Bronchial epithelial cell (primary cell): ENCODE measurements around the gene IGDCC3. TPM values are rescaled to one million over a fixed set of nuclear protein-coding genes. Genes with fewer than 3 reads are reported as not detected.

Source experiments
- DNase-seq: peaks from one replicate; pipeline ENCODE4 v3.0.0-alpha.2; 2010; ENCODE audit warnings: low read depth
- FAIRE-seq: peaks from 2 replicates; lab custom pipeline; 2011; peaks lifted over from hg19 to GRCh38; lab: Jason Lieb, UNC
- H3K27me3 ChIP-seq: 2 replicates; pipeline ENCODE4 v1.5.1; 2011; ENCODE audit warnings: low read length; ENCODE audit not compliant: control insufficient read depth, insufficient read depth
- H3K36me3 ChIP-seq: 2 replicates; pipeline ENCODE4 v1.5.1; 2011; ENCODE audit warnings: low read length; ENCODE audit not compliant: control insufficient read depth, insufficient read depth
- H3K4me3 ChIP-seq: 2 replicates; pipeline ENCODE4 v1.5.1; 2011; ENCODE audit warnings: mild to moderate bottlenecking, low read depth, low read length, control low read depth
- total RNA-seq: library from RNA; depleted of rRNA; stranded (reverse); fragments of >200 nt; gene quantifications from 2 replicates; pipeline ENCODE4 v1.2.1, GENCODE V29; 2014
- TF ChIP-seq, protein P1 (sequence below): IDR thresholded peaks from 2 replicates; pipeline ENCODE4 v1.5.1; 2011; ENCODE audit warnings: mild to moderate bottlenecking, moderate library complexity, low read length, control low read depth, inconsistent platforms; ENCODE audit not compliant: insufficient read depth, severe bottlenecking

Gene IGDCC3
- total RNA-seq, 1 donor from 2014 or later = not detected

DNA sequence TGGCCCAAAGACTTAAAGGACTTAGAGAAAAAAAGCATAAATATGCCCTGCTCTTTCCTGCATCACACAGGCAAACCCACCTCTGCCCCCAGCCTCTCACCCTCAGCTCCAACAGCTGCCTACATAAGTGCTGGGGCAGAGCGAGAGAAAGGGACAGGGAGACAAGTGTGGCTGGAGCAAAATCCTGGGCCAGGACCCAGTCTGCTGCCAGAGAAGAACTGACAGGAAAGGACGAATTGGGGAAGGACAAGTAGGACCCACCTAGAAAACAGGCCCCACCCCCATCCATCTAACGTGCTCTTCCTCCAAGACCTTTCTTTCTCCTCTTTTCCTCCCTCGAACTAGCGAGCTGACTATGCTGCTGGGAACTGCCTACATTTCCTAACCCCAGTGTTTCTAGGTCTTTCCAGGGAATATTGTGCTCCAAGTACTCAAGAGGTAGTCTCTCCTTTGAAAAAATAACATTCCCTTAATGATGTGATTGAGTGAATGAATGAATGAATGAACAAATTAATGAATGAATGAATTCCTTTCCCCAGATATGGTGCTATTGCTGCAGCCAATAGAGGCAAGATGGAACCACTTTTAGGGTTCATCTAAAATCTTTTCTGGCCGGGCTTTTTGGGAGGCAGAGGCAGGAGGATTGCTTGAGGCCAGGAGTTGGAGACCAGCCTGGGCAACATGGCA lies 26.5 kb upstream of the IGDCC3 start:
- peaks cover 2% of the 10 kb centered on the region for H3K27me3 ChIP-seq
- TF ChIP-seq, protein P1, sequence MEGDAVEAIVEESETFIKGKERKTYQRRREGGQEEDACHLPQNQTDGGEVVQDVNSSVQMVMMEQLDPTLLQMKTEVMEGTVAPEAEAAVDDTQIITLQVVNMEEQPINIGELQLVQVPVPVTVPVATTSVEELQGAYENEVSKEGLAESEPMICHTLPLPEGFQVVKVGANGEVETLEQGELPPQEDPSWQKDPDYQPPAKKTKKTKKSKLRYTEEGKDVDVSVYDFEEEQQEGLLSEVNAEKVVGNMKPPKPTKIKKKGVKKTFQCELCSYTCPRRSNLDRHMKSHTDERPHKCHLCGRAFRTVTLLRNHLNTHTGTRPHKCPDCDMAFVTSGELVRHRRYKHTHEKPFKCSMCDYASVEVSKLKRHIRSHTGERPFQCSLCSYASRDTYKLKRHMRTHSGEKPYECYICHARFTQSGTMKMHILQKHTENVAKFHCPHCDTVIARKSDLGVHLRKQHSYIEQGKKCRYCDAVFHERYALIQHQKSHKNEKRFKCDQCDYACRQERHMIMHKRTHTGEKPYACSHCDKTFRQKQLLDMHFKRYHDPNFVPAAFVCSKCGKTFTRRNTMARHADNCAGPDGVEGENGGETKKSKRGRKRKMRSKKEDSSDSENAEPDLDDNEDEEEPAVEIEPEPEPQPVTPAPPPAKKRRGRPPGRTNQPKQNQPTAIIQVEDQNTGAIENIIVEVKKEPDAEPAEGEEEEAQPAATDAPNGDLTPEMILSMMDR = no peak

DNA sequence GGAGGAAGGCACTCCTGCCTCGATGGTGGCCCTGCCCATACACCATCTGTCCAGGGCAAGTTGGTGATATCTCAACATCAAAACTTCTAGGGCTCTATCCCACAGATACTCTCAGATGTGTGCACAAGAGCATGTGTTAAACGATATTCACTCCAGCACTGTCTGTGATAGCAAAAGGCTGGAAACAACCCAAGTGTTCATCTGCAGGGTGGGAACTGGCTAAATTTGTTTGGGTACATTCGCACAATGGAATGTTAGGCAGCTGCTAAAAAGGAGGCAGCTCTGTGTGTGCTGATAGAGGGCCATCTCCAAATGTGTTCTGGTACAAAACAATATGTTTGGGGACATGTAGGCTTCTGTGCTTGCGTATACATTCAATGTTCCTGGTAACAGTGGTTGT lies 25.2 kb upstream of the IGDCC3 start:
- Histone ChIP-seq H3K27me3 (peaks cover 2% of the 10 kb centered on the region), H3K4me3 (no peak overlapping the region), H3K36me3 (no peaks in the 10 kb centered on the region)
- no peak for FAIRE-seq
- TF ChIP-seq, protein P1 = no peak
- DNase-seq = no peak

More for the DNA sequence above, 26.5 kb upstream of the IGDCC3 start:
- no peak overlapping the region for H3K4me3 ChIP-seq
- FAIRE-seq (no peak), DNase-seq (no peak)
- H3K36me3 ChIP-seq = no peaks in the 10 kb centered on the region

DNA sequence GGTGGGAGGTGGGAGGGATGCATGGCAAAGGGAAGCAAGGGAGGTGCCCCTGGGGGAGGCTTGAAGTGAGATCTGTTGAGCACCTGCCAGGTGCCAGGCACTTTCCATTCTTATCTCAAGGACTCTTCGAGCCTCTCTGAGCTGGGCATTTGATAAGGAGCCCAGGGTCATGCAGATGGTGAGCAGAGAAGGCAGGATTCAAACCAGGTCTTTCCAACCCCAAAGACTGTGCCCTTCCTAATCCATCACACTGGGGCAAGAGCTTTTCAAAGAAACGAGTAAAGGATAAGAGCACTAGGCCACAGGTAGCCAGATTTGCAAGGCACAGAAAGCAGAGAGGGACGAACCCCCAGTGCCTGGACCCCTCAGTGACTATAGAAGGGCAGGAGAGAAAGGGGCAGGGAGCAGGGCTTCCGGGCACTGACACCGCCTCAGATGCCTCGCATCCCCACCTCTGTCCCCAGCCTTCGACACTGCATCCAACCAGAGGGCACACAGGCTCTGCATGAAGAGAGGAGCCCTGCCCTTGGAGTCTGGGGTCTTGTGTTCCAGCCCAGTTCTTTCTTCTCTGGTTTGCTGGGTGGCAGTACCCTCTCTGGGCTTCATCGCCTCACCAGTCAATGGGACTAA lies 23.9 kb upstream of the IGDCC3 start:
- DNase-seq (no peak), FAIRE-seq (no peak)
- Histone ChIP-seq H3K27me3 (peaks cover 6% of the 10 kb centered on the region), H3K36me3 (no peaks in the 10 kb centered on the region), H3K4me3 (no peak overlapping the region)
- TF ChIP-seq, protein P1 = no peak

DNA sequence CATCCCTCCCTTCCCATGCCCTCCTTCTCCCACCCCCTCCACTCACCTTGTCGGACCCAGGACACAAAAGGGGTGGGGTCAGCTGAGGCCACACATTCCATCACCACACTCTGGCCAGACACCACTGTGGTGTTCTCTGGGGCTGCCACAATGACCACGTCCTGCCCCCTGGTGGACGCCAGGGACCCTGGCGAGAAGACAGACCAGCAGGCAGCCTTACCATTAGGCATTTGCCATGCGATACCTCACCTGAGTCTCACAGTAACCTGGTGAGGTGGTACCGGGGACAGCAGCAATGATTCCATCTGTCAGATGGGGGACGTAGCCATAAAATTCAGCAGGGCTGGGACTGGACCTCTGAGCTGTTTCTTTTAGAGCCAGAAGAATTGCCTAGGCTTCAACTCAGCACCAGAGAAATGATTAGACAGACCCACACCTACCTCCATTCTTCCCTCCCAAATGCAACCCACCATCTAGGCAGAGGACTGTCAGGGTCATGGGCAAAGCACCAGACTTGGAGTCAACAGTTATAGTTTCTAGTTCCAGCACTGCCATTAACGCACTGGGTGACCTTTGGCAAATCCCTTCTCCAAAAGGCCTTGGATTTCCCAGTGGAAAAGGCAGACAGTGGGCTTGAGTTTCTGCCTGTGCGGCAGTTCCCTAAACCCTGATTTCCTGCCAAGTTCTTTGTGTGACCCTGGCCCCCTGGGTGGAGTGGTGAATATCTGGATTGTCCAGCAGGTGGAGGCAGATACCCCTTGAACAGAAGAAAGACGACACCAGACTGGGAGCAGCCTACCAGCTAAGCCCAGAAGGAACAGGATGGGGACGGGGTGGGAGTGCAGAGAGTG lies 23.2 kb upstream of the IGDCC3 start:
- DNase-seq (peak; percentile 50), FAIRE-seq (peak; percentile 86)
- Histone ChIP-seq H3K4me3 (no peak overlapping the region), H3K36me3 (no peaks in the 10 kb centered on the region), H3K27me3 (peaks cover 10% of the 10 kb centered on the region)
- TF ChIP-seq, protein P1 = peak; percentile 90

DNA sequence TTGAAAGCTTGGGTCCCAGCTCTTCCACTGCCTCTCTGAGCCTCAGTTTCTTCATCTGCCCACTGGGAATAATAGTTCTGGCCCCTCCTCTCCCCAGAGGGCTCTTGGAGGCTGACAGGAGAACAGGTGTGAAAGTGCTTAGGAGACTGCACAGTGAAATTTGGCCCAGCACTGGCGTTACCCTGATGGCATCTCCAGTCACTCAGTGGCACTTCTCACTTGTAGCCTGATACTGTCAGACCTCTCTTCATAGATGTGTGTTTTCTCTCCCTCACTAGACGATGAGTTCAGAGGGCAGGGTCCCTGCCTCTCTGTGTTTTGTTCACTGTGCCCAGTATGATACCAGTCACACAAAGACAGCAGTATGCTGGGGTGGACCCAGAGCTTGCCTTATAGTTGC lies 22.2 kb upstream of the IGDCC3 start:
- H3K27me3 ChIP-seq = peaks cover 18% of the 10 kb centered on the region
- H3K36me3 ChIP-seq = no peaks in the 10 kb centered on the region
- FAIRE-seq (no peak), DNase-seq (no peak)
- TF ChIP-seq, protein P1 = no peak
- no peak overlapping the region for H3K4me3 ChIP-seq
